GM21515 (cell line): ENCODE measurements around the gene LMO7.
"Not testable (repeated sequence)": the region's sequence is repeated elsewhere in the genome, so short reads cannot be mapped to it uniquely, and the experiment has no call there.

Source experiments
- ATAC-seq: cut with Tn5 transposase; IDR thresholded peaks from one replicate; pipeline ENCODE4 v1.9.1; 2021; ENCODE audit not compliant: unreplicated experiment

LMO7 gene

GRCh38 chr13:75769141-75769905 lies 133.2 kb downstream of the LMO7 start:
- ATAC-seq, result no peak

- ATAC-seq, result no peak
Measured at GRCh38 chr13:75770164-75770563, 134.0 kb downstream of the LMO7 start.

- ATAC-seq, result no peak
Measured at GRCh38 chr13:75770592-75771011, 134.5 kb downstream of the LMO7 start.

GRCh38 chr13:75771226-75771625 lies 135.1 kb downstream of the LMO7 start:
- no peak for ATAC-seq

- no peak for ATAC-seq
Measured at GRCh38 chr13:75771818-75772217, 135.7 kb downstream of the LMO7 start.

- ATAC-seq, result no peak
Measured at GRCh38 chr13:75774176-75774575, 138.0 kb downstream of the LMO7 start.

GRCh38 chr13:75776550-75776949 lies 140.4 kb downstream of the LMO7 start:
- no peak for ATAC-seq

GRCh38 chr13:75779393-75779792 lies 143.3 kb downstream of the LMO7 start:
- no peak for ATAC-seq

GRCh38 chr13:75780103-75780502 lies 144.0 kb downstream of the LMO7 start:
- ATAC-seq, result not testable (repeated sequence)

- no peak for ATAC-seq
Measured at GRCh38 chr13:75782985-75783384, 146.9 kb downstream of the LMO7 start.

GRCh38 chr13:75784003-75784402 lies 147.9 kb downstream of the LMO7 start:
- ATAC-seq, result no peak

GRCh38 chr13:75785130-75785529 lies 149.0 kb downstream of the LMO7 start:
- no peak for ATAC-seq

GRCh38 chr13:75787249-75787928 lies 151.3 kb downstream of the LMO7 start:
- no peak for ATAC-seq

- no peak for ATAC-seq
Measured at GRCh38 chr13:75788481-75788981, 152.4 kb downstream of the LMO7 start.

GRCh38 chr13:75789451-75790197 lies 153.5 kb downstream of the LMO7 start:
- no peak for ATAC-seq

GRCh38 chr13:75790198-75790970 lies 154.3 kb downstream of the LMO7 start:
- no peak for ATAC-seq

- no peak for ATAC-seq
Measured at GRCh38 chr13:75792526-75793187, 156.5 kb downstream of the LMO7 start.

- not testable (repeated sequence) for ATAC-seq
Measured at GRCh38 chr13:75793188-75793567, 157.0 kb downstream of the LMO7 start.

- ATAC-seq, result no peak
Measured at GRCh38 chr13:75794663-75795062, 158.5 kb downstream of the LMO7 start.

- no peak for ATAC-seq
Measured at GRCh38 chr13:75795274-75795673, 159.1 kb downstream of the LMO7 start.
